Neutrophil (primary cell): ENCODE data around the gene GNAL.
"Not testable (repeated sequence)": the region's sequence is repeated elsewhere in the genome, so short reads cannot be mapped to it uniquely, and the experiment has no call there.

Source experiments
- H3K27ac ChIP-seq: fragments of 200-600 bp; sonication (generic); 2 replicates; pipeline ENCODE4 v1.5.1; 2016; ENCODE audit warnings: mild to moderate bottlenecking, moderate library complexity
- H3K27me3 ChIP-seq: fragments of 200-600 bp; sonication (generic); 2 replicates; pipeline ENCODE4 v1.6.0; 2016; ENCODE audit warnings: mild to moderate bottlenecking
- H3K36me3 ChIP-seq: fragments of 200-600 bp; sonication (generic); 2 replicates; pipeline ENCODE4 v1.5.1; 2017
- H3K4me1 ChIP-seq, 2 experiments: fragments of 200-600 bp in 1 of 2; sonication (generic) in 1 of 2; 1 replicate in 1 of 2; 2 replicates in 1 of 2; pipeline versions ENCODE4 v1.5.1 to v1.6.1; 2013 to 2016; ENCODE audit warnings: low read depth in 1 of 2, low read length in 1 of 2, mild to moderate bottlenecking in 1 of 2, moderate library complexity in 1 of 2; ENCODE audit not compliant: control insufficient read depth in 1 of 2, insufficient read depth in 1 of 2
- H3K4me3 ChIP-seq, 2 experiments: fragments of 200-600 bp in 1 of 2; sonication (generic) in 1 of 2; 1 replicate in 1 of 2; 2 replicates in 1 of 2; pipeline ENCODE4 v1.5.1; 2013 to 2016; ENCODE audit warnings: low read depth in 1 of 2, low read length in 1 of 2, mild to moderate bottlenecking in 1 of 2, moderate library complexity in 1 of 2
- H3K9me3 ChIP-seq: fragments of 200-600 bp; sonication (generic); 2 replicates; pipeline ENCODE4 v1.5.1; 2016
- CTCF ChIP-seq: fragments of 200-600 bp; sonication (generic); IDR thresholded peaks from 2 replicates; pipeline ENCODE4 v1.5.1; 2016; ENCODE audit warnings: antibody characterized with exemption

The GNAL gene

GRCh38 chr18:11908182-11909060 is 219.4 kb downstream of the GNAL start, which contains the start of gene MPPE1:
Gene MPPE1, minus strand, starts transcription at chr18:11908317. Its CDS starts 11,053 bp downstream, at chr18:11897264.
- H3K36me3 ChIP-seq: peaks cover 24% of the 10 kb centered on the region
- no peaks in the 10 kb centered on the region for H3K9me3 ChIP-seq
- peaks cover 41 to 57% of the 10 kb centered on the region in 2 experiments for H3K4me1 ChIP-seq
- H3K27ac ChIP-seq: peak within 1 kb of the TSS; percentile 100
- TF ChIP-seq CTCF: peak; percentile 63
- H3K27me3 ChIP-seq: no peaks in the 10 kb centered on the region
- peak within 1 kb of the TSS; percentile 79 to 96 for H3K4me3 ChIP-seq

GRCh38 chr18:11909061-11909455 is 220.0 kb downstream of the GNAL start:
- H3K36me3 ChIP-seq: peaks cover 20% of the 10 kb centered on the region
- peak overlapping the region; percentile 79 to 96 for H3K4me3 ChIP-seq
- H3K9me3 ChIP-seq: no peaks in the 10 kb centered on the region
- peak overlapping the region; percentile 100 for H3K27ac ChIP-seq
- peaks cover 47 to 64% of the 10 kb centered on the region in 2 experiments for H3K4me1 ChIP-seq
- TF ChIP-seq CTCF: no peak
- H3K27me3 ChIP-seq: no peaks in the 10 kb centered on the region

- Histone ChIP-seq H3K4me1 (peaks cover 53 to 69% of the 10 kb centered on the region in 2 experiments), H3K36me3 (peaks cover 14% of the 10 kb centered on the region), H3K4me3 (peak overlapping the region; percentile 79 to 96), H3K9me3 (no peaks in the 10 kb centered on the region), H3K27ac (peak overlapping the region; percentile 100), H3K27me3 (no peaks in the 10 kb centered on the region)
- TF ChIP-seq CTCF: no peak
Measured at GRCh38 chr18:11909591-11910026, 220.5 kb downstream of the GNAL start.

- H3K4me3 ChIP-seq: peak overlapping the region; percentile 43 to 47
- H3K4me1 ChIP-seq: peaks cover 73 to 74% of the 10 kb centered on the region in 2 experiments
- H3K9me3 ChIP-seq, H3K27me3 ChIP-seq, H3K36me3 ChIP-seq: not testable (repeated sequence)
- H3K27ac ChIP-seq: peak overlapping the region; percentile 92
Measured at GRCh38 chr18:11916880-11917279, 227.8 kb downstream of the GNAL start.

GRCh38 chr18:11919522-11919921 is 230.5 kb downstream of the GNAL start:
- H3K27ac ChIP-seq: peak overlapping the region; percentile 92
- H3K4me3 ChIP-seq, H3K36me3 ChIP-seq, H3K9me3 ChIP-seq, H3K27me3 ChIP-seq: not testable (repeated sequence)
- peaks cover 63 to 66% of the 10 kb centered on the region in 2 experiments for H3K4me1 ChIP-seq

- Histone ChIP-seq H3K27me3 (no peaks in the 10 kb centered on the region), H3K4me1 (peaks cover 37 to 47% of the 10 kb centered on the region in 2 experiments), H3K9me3 (no peaks in the 10 kb centered on the region), H3K27ac (no peak overlapping the region), H3K4me3 (no peak overlapping the region), H3K36me3 (no peaks in the 10 kb centered on the region)
- no peak for TF ChIP-seq CTCF
Measured at GRCh38 chr18:11923450-11923849, 234.4 kb downstream of the GNAL start.
